Measurements from ENCODE around the gene HRG. TPM values are rescaled to one million over a fixed set of nuclear protein-coding genes. Genes with fewer than 3 reads are reported as not detected.

The HRG gene
- total RNA-seq, 1 donor from 2014 or later: not detected

DNA sequence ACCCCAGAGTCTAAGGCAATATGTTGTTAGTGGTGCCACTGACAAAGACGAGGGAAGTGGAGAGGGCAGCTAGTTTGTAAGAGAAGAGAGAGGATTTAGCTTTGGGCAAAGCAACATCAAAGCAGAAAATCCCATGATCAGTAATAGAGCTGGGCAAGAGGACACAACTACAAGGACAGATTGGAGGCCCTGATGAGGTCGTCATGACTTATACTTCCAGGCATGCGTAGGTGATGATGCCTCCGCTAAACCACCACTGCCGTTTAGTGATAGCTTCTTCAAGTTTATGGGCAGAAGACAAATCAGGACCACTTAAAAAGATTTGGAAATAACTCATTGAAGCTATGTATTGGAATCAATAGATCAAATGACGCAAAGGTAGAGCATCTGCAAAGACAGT lies 2.6 kb downstream of the HRG start:
- H3K4me3 Mint-ChIP-seq (ENCODE audit: unreplicated experiment): no peak overlapping the region
- H3K27ac Mint-ChIP-seq (ENCODE audit: unreplicated experiment): no peak overlapping the region
- H3K27me3 Mint-ChIP-seq (ENCODE audit: unreplicated experiment): peaks cover 42% of the 10 kb centered on the region
- TF ChIP-seq CTCF (IDR thresholded peaks at IDR 0.05): no peak
- H3K36me3 Mint-ChIP-seq (ENCODE audit: unreplicated experiment): no peaks in the 10 kb centered on the region
- DNase-seq (ENCODE audit: extremely low spot score, unreplicated experiment): no peak
- H3K4me1 Mint-ChIP-seq (ENCODE audit: unreplicated experiment): no peaks in the 10 kb centered on the region
- no peaks in the 10 kb centered on the region for H3K9me3 Mint-ChIP-seq (ENCODE audit: unreplicated experiment)

- no peak for TF ChIP-seq CTCF (IDR thresholded peaks at IDR 0.05)
- no peaks in the 10 kb centered on the region for H3K36me3 Mint-ChIP-seq (ENCODE audit: unreplicated experiment)
- H3K4me1 Mint-ChIP-seq (ENCODE audit: unreplicated experiment): no peaks in the 10 kb centered on the region
- no peak overlapping the region for H3K4me3 Mint-ChIP-seq (ENCODE audit: unreplicated experiment)
- peaks cover 33% of the 10 kb centered on the region for H3K27me3 Mint-ChIP-seq (ENCODE audit: unreplicated experiment)
- no peaks in the 10 kb centered on the region for H3K9me3 Mint-ChIP-seq (ENCODE audit: unreplicated experiment)
- H3K27ac Mint-ChIP-seq (ENCODE audit: unreplicated experiment): no peak overlapping the region
- no peak for DNase-seq (ENCODE audit: extremely low spot score, unreplicated experiment)
These were observed 3.7 kb downstream of the HRG start for GRCh38 chr3:186669378-186670084.

GRCh38 chr3:186670155-186670554 lies 4.3 kb downstream of the HRG start:
- Mint-ChIP-seq H3K27me3 (ENCODE audit: unreplicated experiment) (peaks cover 34% of the 10 kb centered on the region), H3K4me1 (ENCODE audit: unreplicated experiment) (no peaks in the 10 kb centered on the region), H3K27ac (ENCODE audit: unreplicated experiment) (no peak overlapping the region), H3K36me3 (ENCODE audit: unreplicated experiment) (no peaks in the 10 kb centered on the region), H3K9me3 (ENCODE audit: unreplicated experiment) (no peaks in the 10 kb centered on the region), H3K4me3 (ENCODE audit: unreplicated experiment) (no peak overlapping the region)
- no peak for TF ChIP-seq CTCF (IDR thresholded peaks at IDR 0.05)
- no peak for DNase-seq (ENCODE audit: extremely low spot score, unreplicated experiment)

- H3K9me3 Mint-ChIP-seq (ENCODE audit: unreplicated experiment): no peaks in the 10 kb centered on the region
- no peaks in the 10 kb centered on the region for H3K36me3 Mint-ChIP-seq (ENCODE audit: unreplicated experiment)
- no peak for DNase-seq (ENCODE audit: extremely low spot score, unreplicated experiment)
- H3K27ac Mint-ChIP-seq (ENCODE audit: unreplicated experiment): no peak overlapping the region
- no peaks in the 10 kb centered on the region for H3K4me1 Mint-ChIP-seq (ENCODE audit: unreplicated experiment)
- no peak for TF ChIP-seq CTCF (IDR thresholded peaks at IDR 0.05)
- H3K27me3 Mint-ChIP-seq (ENCODE audit: unreplicated experiment): peaks cover 28% of the 10 kb centered on the region
- no peak overlapping the region for H3K4me3 Mint-ChIP-seq (ENCODE audit: unreplicated experiment)
These were observed 5.2 kb downstream of the HRG start for GRCh38 chr3:186671051-186671450.

DNA sequence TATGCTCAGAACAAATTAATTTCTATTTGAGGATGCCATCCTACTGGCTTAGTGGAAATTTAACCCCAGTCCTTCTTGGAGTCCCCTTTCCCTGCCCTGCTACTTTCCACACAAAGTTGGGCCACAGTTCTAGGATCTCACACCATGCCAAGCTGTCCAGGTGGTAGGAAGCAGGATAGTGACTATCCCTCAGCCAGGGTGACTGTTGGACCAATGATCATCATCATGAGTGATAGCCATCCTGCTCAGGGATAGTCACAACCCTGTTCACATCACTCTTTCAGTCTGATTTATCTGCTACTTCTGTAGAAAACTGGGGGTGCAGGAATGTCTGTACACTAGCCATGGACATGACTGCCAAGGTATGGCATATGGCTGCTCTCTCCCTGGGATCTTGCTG lies 12.8 kb downstream of the HRG start:
- Mint-ChIP-seq H3K27me3 (ENCODE audit: unreplicated experiment) (peaks cover 28% of the 10 kb centered on the region), H3K27ac (ENCODE audit: unreplicated experiment) (no peak overlapping the region), H3K36me3 (ENCODE audit: unreplicated experiment) (no peaks in the 10 kb centered on the region), H3K9me3 (ENCODE audit: unreplicated experiment) (no peaks in the 10 kb centered on the region), H3K4me1 (ENCODE audit: unreplicated experiment) (no peaks in the 10 kb centered on the region), H3K4me3 (ENCODE audit: unreplicated experiment) (no peak overlapping the region)
- DNase-seq (ENCODE audit: extremely low spot score, unreplicated experiment): no peak
- no peak for TF ChIP-seq CTCF (IDR thresholded peaks at IDR 0.05)
